Lower leg skin (tissue), 3 donors: ENCODE data around the gene LRRC36.

Experiments used
- CTCF ChIP-seq, 3 donors: fragments of 450-650 bp; IDR thresholded peaks; one replicate each; pipeline ENCODE4 v1.5.1; 2016; ENCODE audit warnings: antibody characterized with exemption in 3 of 3, mild to moderate bottlenecking in 3 of 3, moderate library complexity in 2 of 3
- POLR2A ChIP-seq, 2 donors: fragments of 450-650 bp; IDR thresholded peaks; one replicate each; pipeline ENCODE4 v1.6.1; 2016 to 2017; ENCODE audit warnings: antibody characterized with exemption in 2 of 2, mild to moderate bottlenecking in 1 of 2, moderate library complexity in 1 of 2

- TF ChIP-seq CTCF (IDR thresholded peaks at IDR 0.05): no peak
- TF ChIP-seq POLR2A (IDR thresholded peaks at IDR 0.05): no peak
Measured at GRCh38 chr16:67389911-67390815, 63.5 kb downstream of the LRRC36 start.
